ENCODE data around the gene USP17L26.
A peak's percentile ranks its signal among the peaks of the same experiment; 100 is the strongest.
"Not testable (repeated sequence)": the region's sequence is repeated elsewhere in the genome, so short reads cannot be mapped to it uniquely, and the experiment has no call there.

USP17L26 gene

GRCh38 chr4:9334358-9334757 is at the start of gene USP17L26:
Gene USP17L26, plus strand, starts transcription at chr4:9334658. Its CDS starts 0 bp downstream, at chr4:9334658.
- DNase-seq = not testable (repeated sequence)

DNA sequence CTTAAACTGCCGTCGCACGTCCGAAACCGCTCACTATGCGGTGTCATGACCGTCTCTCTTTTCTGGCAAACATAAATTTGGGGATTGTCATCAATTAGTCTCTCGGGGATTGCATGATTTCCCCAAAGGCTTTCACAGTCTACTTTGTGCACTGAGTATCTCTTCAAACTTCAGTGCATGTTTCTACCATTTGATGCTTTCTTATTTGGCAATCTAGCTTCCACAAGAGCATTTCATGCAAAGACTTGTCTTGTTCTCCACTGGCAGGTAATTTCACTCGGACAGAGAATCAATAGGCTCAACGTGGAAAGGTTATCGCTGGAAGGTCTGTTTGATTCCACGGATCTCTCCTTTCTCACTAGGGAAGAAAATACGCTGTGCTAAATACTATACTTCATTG is 10.3 kb upstream of the USP17L26 start:
- not testable (repeated sequence) for DNase-seq

DNA sequence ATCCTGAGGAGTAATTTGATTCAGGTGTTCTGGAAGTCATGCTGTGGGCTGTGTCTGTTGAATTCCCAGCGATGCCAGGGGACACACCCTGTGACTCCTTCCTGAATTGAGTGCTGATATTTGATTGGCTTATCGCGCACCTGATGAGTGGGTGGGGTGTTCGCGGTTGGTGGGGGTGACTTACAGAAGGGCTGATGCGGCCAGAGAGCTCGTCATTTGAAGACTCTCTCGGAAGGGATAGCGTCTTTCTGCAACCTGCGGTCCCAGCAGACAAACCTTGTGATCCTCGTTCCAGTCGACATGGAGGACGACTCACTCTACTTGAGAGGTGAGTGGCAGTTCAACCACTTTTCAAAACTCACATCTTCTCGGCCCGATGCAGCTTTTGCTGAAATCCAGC is 9.6 kb upstream of the USP17L26 start, which contains the start of gene USP17L24:
Gene USP17L24, plus strand, starts transcription at position 301 of the 400 bp plus-strand sequence. Its CDS starts 0 bp downstream, at position 301.
- DNase-seq = not testable (repeated sequence)

DNA sequence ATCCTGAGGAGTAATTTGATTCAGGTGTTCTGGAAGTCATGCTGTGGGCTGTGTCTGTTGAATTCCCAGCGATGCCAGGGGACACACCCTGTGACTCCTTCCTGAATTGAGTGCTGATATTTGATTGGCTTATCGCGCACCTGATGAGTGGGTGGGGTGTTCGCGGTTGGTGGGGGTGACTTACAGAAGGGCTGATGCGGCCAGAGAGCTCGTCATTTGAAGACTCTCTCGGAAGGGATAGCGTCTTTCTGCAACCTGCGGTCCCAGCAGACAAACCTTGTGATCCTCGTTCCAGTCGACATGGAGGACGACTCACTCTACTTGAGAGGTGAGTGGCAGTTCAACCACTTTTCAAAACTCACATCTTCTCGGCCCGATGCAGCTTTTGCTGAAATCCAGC is 4.8 kb upstream of the USP17L26 start, which contains the start of gene USP17L25:
Gene USP17L25, plus strand, starts transcription at position 301 of the 400 bp plus-strand sequence. Its CDS starts 0 bp downstream, at position 301.
- DNase-seq = not testable (repeated sequence)

DNA sequence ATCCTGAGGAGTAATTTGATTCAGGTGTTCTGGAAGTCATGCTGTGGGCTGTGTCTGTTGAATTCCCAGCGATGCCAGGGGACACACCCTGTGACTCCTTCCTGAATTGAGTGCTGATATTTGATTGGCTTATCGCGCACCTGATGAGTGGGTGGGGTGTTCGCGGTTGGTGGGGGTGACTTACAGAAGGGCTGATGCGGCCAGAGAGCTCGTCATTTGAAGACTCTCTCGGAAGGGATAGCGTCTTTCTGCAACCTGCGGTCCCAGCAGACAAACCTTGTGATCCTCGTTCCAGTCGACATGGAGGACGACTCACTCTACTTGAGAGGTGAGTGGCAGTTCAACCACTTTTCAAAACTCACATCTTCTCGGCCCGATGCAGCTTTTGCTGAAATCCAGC is 4.6 kb downstream of the USP17L26 start, which contains the start of gene USP17L5:
Gene USP17L5, plus strand, starts transcription at position 301 of the 400 bp plus-strand sequence. Its CDS starts 0 bp downstream, at position 301.
- not testable (repeated sequence) for DNase-seq

GRCh38 chr4:9343848-9344247 is 9.4 kb downstream of the USP17L26 start, which contains the start of gene USP17L27:
Gene USP17L27, plus strand, starts transcription at chr4:9344148. Its CDS starts 0 bp downstream, at chr4:9344148.
- DNase-seq = not testable (repeated sequence)

- not testable (repeated sequence) for DNase-seq
These were observed 14.1 kb downstream of the USP17L26 start, which contains the start of gene USP17L28 for GRCh38 chr4:9348593-9348992. Gene USP17L28, plus strand, starts transcription at chr4:9348893. Its CDS starts 0 bp downstream, at chr4:9348893.

GRCh38 chr4:9350866-9351265 is 16.4 kb downstream of the USP17L26 start:
- DNase-seq = not testable (repeated sequence)

DNA sequence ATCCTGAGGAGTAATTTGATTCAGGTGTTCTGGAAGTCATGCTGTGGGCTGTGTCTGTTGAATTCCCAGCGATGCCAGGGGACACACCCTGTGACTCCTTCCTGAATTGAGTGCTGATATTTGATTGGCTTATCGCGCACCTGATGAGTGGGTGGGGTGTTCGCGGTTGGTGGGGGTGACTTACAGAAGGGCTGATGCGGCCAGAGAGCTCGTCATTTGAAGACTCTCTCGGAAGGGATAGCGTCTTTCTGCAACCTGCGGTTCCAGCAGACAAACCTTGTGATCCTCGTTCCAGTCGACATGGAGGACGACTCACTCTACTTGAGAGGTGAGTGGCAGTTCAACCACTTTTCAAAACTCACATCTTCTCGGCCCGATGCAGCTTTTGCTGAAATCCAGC is 18.9 kb downstream of the USP17L26 start, which contains the start of gene USP17L29:
Gene USP17L29, plus strand, starts transcription at position 301 of the 400 bp plus-strand sequence. Its CDS starts 0 bp downstream, at position 301.
- not testable (repeated sequence) for DNase-seq

GRCh38 chr4:9362829-9363228 is 28.4 kb downstream of the USP17L26 start, which contains the start of gene USP17L30:
Gene USP17L30, plus strand, starts transcription at chr4:9363129. Its CDS starts 0 bp downstream, at chr4:9363129.
- not testable (repeated sequence) for DNase-seq

GRCh38 chr4:9379881-9380280 is 45.4 kb downstream of the USP17L26 start:
- not testable (repeated sequence) for DNase-seq

- peak; percentile 33 for DNase-seq
These were observed 46.6 kb downstream of the USP17L26 start for GRCh38 chr4:9381012-9381534.

GRCh38 chr4:9384126-9384525 is 49.7 kb downstream of the USP17L26 start:
- DNase-seq = no peak

All from left hindlimb (tissue), 1 donor.